Body of pancreas (tissue), 4 donors: ENCODE measurements around the gene OPRL1.

Experiments used
- POLR2A ChIP-seq, 3 donors: fragments of 450-650 bp; IDR thresholded peaks; one replicate each; pipeline ENCODE4 v1.6.1; 2016; ENCODE audit warnings: antibody characterized with exemption in 3 of 3, mild to moderate bottlenecking in 2 of 3
- TF ChIP-seq, protein P1 (sequence below), 7 experiments: fragments of 450-650 bp in 4 of 7; fragments of 200-600 bp in 3 of 7; sonication (generic) in 3 of 7; IDR thresholded peaks; one replicate each; pipeline ENCODE4 v1.5.1; 2016 to 2019; ENCODE audit warnings: antibody characterized with exemption in 7 of 7

DNA sequence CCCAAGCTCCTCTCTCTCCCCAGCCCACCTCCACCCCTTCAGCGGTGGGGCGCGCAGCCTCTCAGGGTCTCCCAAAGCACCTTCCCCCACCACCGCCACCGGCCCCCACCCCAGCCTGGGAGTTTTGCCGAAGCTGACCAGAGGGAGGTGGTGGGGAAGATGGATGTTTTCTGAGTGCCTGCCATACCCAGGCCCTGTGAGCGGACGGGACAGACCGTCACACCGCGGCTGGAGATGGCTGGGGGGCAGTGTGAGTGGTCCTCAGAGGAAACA is 38.2 kb upstream of the OPRL1 start:
- TF ChIP-seq, protein P1, sequence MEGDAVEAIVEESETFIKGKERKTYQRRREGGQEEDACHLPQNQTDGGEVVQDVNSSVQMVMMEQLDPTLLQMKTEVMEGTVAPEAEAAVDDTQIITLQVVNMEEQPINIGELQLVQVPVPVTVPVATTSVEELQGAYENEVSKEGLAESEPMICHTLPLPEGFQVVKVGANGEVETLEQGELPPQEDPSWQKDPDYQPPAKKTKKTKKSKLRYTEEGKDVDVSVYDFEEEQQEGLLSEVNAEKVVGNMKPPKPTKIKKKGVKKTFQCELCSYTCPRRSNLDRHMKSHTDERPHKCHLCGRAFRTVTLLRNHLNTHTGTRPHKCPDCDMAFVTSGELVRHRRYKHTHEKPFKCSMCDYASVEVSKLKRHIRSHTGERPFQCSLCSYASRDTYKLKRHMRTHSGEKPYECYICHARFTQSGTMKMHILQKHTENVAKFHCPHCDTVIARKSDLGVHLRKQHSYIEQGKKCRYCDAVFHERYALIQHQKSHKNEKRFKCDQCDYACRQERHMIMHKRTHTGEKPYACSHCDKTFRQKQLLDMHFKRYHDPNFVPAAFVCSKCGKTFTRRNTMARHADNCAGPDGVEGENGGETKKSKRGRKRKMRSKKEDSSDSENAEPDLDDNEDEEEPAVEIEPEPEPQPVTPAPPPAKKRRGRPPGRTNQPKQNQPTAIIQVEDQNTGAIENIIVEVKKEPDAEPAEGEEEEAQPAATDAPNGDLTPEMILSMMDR (IDR thresholded peaks at IDR 0.05), result no peak
- TF ChIP-seq POLR2A (IDR thresholded peaks at IDR 0.05), result no peak
